GM18526 (cell line): ENCODE data around the gene SORBS2.

Experiments
- POLR2A ChIP-seq: IDR thresholded peaks from 3 replicates; pipeline ENCODE4 v1.6.1; 2011; ENCODE audit not compliant: insufficient read length; ENCODE audit errors: extremely low read depth

Gene SORBS2

GRCh38 chr4:185744946-185745345, 67.0 kb downstream of the SORBS2 start:
- no peak for TF ChIP-seq POLR2A

GRCh38 chr4:185744488-185744862, 67.5 kb downstream of the SORBS2 start:
- no peak for TF ChIP-seq POLR2A

GRCh38 chr4:185743722-185744487, 68.1 kb downstream of the SORBS2 start:
- TF ChIP-seq POLR2A = no peak

- no peak for TF ChIP-seq POLR2A
These were observed 69.2 kb downstream of the SORBS2 start for GRCh38 chr4:185742766-185743165.

- TF ChIP-seq POLR2A = no peak
These were observed 70.2 kb downstream of the SORBS2 start for GRCh38 chr4:185741795-185742194.

GRCh38 chr4:185740471-185740873, 71.5 kb downstream of the SORBS2 start:
- no peak for TF ChIP-seq POLR2A

- no peak for TF ChIP-seq POLR2A
These were observed 73.2 kb downstream of the SORBS2 start for GRCh38 chr4:185738820-185739219.

GRCh38 chr4:185738038-185738552, 73.9 kb downstream of the SORBS2 start:
- no peak for TF ChIP-seq POLR2A

- no peak for TF ChIP-seq POLR2A
These were observed 74.4 kb downstream of the SORBS2 start for GRCh38 chr4:185737489-185738037.

GRCh38 chr4:185736882-185737281, 75.1 kb downstream of the SORBS2 start:
- TF ChIP-seq POLR2A = no peak

GRCh38 chr4:185735866-185736400, 76.1 kb downstream of the SORBS2 start:
- no peak for TF ChIP-seq POLR2A

- no peak for TF ChIP-seq POLR2A
These were observed 77.1 kb downstream of the SORBS2 start for GRCh38 chr4:185734930-185735329.

GRCh38 chr4:185734214-185734613, 77.8 kb downstream of the SORBS2 start:
- no peak for TF ChIP-seq POLR2A

GRCh38 chr4:185730849-185731608, 81.0 kb downstream of the SORBS2 start:
- no peak for TF ChIP-seq POLR2A

- TF ChIP-seq POLR2A = no peak
These were observed 81.6 kb downstream of the SORBS2 start for GRCh38 chr4:185730387-185730786.

- TF ChIP-seq POLR2A = no peak
These were observed 82.6 kb downstream of the SORBS2 start for GRCh38 chr4:185729391-185729804.
